Activated effector memory CD4-positive, alpha-beta T cell treated with Interleukin-2 at 50 U/mL for 16 hours (primary cell): ENCODE data around the gene SNX25.
"Not testable (repeated sequence)": the region's sequence is repeated elsewhere in the genome, so short reads cannot be mapped to it uniquely, and the experiment has no call there.

Experiments
- DNase-seq: peaks from one replicate; pipeline ENCODE4 v3.0.0-alpha.2; 2020

The SNX25 gene

DNA sequence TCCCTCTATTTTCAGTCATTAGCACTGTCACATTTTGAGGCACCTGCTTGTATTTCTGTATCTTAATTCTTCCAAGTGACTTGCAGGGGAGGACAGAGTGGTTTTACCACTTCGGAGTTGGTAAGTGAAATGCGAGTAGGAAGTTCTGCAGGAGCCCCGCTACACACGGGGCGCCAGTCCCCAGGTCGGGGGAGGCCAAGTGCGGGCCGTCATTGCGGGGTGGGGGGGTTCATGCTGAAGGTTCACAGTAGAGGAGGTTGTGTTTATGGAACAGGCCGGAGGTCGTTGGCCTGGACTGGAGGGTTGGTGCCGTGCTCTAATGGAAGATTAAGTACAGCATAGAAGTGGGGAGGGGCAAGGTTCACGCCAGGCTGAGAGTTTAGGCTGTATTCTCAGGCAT is 142.3 kb downstream of the SNX25 start:
- no peak for DNase-seq

DNA sequence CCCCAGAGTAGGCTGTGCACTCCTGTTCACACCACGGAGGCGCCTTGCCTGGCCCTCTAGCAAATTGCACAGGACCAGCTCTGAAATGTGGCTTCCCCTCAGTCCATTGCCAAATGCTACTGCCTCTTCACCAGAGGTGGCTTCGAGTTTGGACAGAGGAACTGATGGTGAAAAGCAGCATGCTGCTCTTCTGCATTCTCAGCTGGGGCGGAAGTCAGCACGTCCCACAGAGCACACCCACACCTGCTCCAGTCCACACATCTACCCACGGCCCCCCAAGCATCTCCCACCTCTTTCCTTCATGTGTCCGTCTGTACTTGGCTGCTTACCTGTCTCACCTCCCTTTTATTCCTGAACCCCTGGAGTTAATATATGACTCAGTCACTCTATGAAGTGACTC is 142.8 kb downstream of the SNX25 start:
- DNase-seq: no peak

DNA sequence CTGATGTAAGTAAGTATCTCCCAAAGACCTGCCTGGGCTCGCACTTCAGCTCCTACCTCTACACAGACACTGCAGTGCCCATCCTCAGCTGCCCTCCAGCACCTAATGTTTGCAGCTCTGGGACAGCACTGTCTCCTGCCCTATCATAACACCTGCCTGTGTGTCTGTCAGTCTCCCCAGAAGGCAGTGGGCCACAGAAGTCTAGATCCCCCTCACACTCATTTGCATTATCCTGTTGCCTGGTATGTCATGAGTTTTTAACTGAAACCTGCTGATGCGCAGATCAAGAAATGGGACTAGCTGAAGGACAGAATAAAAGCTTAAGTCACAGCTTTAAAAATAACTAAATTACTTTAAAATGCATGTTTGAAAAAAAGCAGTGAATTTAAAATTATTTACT is 143.3 kb downstream of the SNX25 start:
- DNase-seq: no peak

- DNase-seq: no peak
Measured at GRCh38 chr4:185357211-185357610, 147.8 kb downstream of the SNX25 start.

- DNase-seq: no peak
Measured at GRCh38 chr4:185357733-185358440, 148.5 kb downstream of the SNX25 start.

DNA sequence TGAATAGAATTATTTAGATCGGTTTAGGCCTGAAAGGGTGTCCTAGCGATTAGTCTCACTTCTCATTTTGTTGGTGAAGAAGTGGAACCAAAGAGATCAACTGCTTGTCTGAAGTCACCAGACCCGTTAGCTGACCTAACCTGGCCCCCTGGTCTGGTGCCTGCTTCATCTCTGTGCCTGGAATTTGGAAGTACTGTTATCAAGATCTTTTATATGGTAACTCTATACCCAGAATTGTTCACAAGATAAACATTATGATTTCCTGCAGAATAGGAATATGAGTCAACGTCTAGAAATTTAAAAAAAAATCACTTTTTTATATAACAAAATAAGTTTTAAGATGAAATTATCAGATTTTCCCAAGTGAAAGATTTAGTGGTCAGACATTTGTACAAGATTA is 149.1 kb downstream of the SNX25 start:
- DNase-seq: no peak

GRCh38 chr4:185358959-185359358 is 149.6 kb downstream of the SNX25 start:
- DNase-seq: no peak

GRCh38 chr4:185359767-185360446 is 150.5 kb downstream of the SNX25 start:
- DNase-seq: no peak

- no peak for DNase-seq
Measured at GRCh38 chr4:185361872-185362271, 152.5 kb downstream of the SNX25 start.

DNA sequence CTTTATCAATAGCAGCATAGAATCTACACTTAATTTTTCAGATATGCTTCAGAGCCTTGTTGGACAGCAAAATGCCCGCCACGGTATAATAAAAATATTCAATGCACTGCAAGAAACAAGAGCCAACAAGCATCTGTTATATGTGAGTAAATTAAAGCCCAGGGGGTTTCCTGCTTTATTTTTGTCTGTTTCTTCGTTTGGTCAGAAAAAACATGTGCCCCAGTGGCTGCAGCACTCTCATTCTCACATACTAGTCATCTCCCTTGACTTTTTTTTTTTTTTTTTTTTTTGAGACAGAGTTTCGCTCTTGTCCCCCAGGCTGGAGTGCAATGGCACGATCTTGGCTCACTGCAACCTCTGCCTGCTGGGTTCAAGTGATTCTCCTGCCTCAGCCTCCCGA is 153.2 kb downstream of the SNX25 start:
- DNase-seq: not testable (repeated sequence)

DNA sequence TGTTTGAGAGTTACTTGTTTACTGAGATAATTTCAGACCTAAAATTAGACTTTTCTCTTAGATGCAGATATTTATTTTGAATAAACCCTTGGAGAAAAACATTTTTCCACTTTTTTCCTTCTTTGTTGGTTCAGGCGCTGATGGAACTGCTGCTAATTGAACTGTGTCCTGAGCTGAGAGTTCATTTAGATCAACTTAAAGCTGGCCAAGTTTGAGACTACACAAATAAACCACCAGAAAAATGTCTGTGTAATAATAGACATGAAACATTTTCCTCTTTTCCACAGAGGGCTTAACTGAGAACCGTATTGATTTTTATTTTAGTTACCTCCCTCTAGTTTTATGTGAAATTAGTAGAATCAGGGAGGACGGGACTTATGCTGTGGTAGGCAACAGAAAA is 153.9 kb downstream of the SNX25 start:
- DNase-seq: no peak

GRCh38 chr4:185364886-185365285 is 155.5 kb downstream of the SNX25 start:
- DNase-seq: no peak

DNA sequence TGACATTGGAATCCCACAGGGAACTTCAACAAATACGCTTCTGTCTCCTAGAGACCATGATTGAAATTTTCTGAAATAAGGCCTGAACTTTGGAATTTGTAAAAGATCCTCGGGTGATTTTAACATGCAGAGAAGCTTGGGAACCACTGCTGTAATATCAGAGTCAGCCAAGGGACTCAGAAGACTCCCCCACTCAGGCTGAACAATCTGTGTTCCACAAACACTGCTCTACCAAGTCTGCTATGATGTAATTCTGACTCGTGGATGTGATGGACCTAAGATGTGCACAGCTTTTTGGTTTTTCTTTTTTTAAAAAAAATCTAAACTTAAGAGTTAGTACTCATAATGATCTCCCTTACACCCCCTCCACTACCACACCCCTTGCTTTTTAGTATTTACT is 160.3 kb downstream of the SNX25 start:
- DNase-seq: no peak

- DNase-seq: no peak
Measured at GRCh38 chr4:185370268-185370949, 161.0 kb downstream of the SNX25 start.

GRCh38 chr4:185371702-185372101 is 162.3 kb downstream of the SNX25 start:
- no peak for DNase-seq

DNA sequence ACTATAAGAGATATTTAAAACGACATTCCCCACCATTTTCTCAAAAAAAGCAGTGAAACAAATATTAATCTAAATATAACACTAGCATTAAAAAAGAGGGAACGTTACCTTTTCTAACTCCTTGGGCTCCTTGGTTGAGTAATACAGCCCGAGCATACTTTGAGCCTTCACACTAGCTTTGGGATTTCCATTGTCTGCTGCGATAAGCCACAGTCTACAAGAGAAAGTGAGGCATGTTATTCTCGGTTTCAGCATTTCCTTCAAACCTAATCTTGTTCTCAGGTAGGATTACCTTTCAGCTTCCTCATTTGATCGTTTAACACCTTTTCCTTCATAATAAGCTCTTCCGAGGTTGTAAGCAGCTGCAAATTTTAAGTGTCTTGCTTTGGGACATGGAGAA is 164.6 kb downstream of the SNX25 start:
- no peak for DNase-seq

- no peak for DNase-seq
Measured at GRCh38 chr4:185374573-185374972, 165.2 kb downstream of the SNX25 start.

- no peak for DNase-seq
Measured at GRCh38 chr4:185378264-185378663, 168.9 kb downstream of the SNX25 start.

- no peak for DNase-seq
Measured at GRCh38 chr4:185379326-185380295, 170.2 kb downstream of the SNX25 start.

GRCh38 chr4:185380320-185380719 is 170.9 kb downstream of the SNX25 start:
- no peak for DNase-seq

GRCh38 chr4:185381288-185382196 is 172.1 kb downstream of the SNX25 start:
- no peak for DNase-seq

DNA sequence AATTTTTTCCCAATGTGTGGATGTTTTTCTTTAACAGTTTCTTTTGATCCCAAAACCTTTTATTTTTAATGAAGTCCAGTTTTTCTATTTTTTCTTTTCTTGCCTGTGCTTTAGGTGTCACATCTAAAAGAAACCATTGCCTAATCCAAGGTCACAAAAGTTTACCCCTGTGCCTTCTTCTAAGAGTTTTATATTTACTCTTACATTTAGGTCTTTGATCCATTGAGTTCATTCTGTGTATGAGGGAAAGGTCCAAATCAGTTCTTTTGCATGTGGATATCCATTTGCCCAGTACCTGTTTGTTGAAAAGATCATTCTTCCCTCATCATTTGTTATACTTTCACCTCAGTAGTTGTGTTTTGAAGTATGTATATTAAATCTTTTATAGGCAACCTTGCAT is 173.4 kb downstream of the SNX25 start:
- no peak for DNase-seq
